GM18858 (cell line): Measurements from ENCODE around the gene INF2.
"Not testable (repeated sequence)": the region's sequence is repeated elsewhere in the genome, so short reads cannot be mapped to it uniquely, and the experiment has no call there.

Experiments used
- ATAC-seq: cut with Tn5 transposase; IDR thresholded peaks from one replicate; pipeline ENCODE4 v1.9.1; 2021; ENCODE audit not compliant: unreplicated experiment

INF2 gene

GRCh38 chr14:104689109-104689880 is at the start of gene INF2:
INF2 (plus strand) TSS chr14:104689618; CDS start chr14:104701366, 11,748 bp downstream.
- ATAC-seq: no peak

GRCh38 chr14:104639885-104640548 is 49.4 kb upstream of the INF2 start:
- no peak for ATAC-seq

GRCh38 chr14:104640681-104641080 is 48.7 kb upstream of the INF2 start:
- ATAC-seq: no peak

DNA sequence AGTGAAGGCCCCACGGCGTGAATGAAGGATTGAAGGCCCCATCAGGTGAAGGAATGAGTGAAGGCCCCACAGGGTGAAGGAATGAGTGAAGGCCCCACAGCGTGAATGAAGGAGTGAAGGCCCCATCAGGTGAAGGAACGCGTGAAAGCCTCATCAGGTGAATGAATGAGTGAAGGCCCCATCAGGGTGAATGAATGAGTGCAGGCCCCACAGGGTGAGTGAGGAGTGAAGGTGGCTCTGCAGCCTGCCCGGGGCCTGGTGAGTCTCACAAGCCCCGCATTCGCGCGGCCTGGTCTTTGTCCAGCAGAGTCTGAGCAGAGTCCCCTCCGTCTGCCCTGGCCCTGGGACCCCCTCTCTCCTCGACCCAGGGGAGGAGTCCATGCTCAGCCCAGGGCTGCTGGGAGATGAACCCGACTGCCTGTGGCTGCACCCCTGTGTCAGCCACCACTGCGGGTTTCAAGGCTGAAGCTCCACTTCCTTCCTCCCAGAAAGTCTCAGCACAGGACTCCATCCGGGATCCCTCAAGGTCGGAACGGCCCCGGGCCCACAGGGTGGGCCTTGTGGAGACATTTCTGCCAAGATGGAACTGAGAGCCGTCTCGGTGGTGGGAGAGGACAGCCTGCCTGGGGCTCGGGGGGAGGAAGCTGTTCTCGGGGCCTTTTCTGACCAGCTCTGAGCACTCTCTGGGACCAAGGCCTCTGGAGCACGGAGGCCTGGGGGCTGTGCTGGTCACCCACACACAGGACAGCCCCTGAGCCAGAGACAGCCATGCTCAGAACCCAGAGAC is 47.5 kb upstream of the INF2 start:
- ATAC-seq: no peak

DNA sequence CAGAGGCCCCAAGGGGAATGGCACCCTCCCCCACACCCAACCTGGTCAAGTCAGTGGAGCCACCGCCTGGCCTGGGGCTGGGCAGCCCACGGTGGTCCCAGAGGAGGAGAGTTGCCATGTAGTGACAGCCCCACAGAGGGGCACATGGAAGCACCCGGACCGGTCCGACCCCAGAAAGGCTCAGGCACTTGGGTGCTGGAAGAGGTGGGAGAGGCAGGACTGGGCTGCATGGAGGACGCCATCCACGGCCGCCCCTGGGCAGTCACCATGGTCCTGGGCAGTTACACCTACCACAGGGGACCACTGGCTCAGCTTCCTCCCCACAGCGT is 46.9 kb upstream of the INF2 start:
- no peak for ATAC-seq

DNA sequence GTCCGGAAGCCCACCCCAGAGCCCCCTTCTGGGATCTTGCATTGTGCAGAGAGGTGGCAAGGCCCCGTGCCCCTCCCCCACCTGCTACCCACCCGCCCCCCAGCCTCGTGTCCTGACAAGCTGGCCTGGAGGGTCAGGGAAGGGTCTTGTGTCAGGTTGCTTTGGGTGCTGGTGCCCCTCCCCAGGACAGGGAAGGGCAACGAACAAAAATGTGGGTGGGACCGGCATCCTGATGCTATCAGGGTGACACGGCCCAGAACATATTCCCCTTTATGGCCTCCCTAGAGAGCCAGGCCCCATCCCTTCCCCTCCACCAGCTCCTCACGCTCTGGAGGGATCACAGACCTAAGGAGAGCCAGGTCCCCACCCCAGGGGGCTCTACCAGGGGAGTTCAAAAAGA is 46.1 kb upstream of the INF2 start:
- no peak for ATAC-seq

- no peak for ATAC-seq
Measured at GRCh38 chr14:104644091-104644635, 45.3 kb upstream of the INF2 start.

GRCh38 chr14:104644656-104645378 is 44.6 kb upstream of the INF2 start:
- no peak for ATAC-seq

DNA sequence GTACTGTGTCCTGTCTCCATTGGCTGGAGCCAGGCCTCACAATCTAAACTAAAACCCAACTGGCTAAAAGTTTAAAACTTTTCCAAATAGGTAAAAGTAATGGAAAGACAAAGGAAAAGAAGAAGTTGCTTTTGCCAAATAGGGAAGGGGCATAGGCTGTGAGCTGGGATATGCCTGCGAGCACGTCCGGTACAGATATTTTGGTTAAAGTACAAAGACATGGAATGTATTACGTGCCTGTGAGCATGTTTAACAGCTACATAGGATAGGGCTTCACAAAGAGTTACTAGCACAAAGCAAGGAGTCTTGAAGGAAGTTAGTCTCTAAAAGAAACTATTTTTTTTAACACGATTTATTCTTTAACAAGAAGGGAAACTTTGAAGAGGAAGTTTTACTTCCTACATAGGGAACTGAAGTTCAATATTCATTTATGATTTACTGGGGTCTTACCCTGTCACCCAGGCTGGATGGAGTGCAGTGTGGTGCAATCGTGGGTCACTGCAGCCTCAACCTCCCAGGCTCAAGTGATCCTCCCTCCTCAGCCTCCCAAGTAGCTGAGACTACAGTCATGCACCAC is 41.9 kb upstream of the INF2 start:
- ATAC-seq: no peak

GRCh38 chr14:104650057-104650980 is 39.1 kb upstream of the INF2 start:
- no peak for ATAC-seq

DNA sequence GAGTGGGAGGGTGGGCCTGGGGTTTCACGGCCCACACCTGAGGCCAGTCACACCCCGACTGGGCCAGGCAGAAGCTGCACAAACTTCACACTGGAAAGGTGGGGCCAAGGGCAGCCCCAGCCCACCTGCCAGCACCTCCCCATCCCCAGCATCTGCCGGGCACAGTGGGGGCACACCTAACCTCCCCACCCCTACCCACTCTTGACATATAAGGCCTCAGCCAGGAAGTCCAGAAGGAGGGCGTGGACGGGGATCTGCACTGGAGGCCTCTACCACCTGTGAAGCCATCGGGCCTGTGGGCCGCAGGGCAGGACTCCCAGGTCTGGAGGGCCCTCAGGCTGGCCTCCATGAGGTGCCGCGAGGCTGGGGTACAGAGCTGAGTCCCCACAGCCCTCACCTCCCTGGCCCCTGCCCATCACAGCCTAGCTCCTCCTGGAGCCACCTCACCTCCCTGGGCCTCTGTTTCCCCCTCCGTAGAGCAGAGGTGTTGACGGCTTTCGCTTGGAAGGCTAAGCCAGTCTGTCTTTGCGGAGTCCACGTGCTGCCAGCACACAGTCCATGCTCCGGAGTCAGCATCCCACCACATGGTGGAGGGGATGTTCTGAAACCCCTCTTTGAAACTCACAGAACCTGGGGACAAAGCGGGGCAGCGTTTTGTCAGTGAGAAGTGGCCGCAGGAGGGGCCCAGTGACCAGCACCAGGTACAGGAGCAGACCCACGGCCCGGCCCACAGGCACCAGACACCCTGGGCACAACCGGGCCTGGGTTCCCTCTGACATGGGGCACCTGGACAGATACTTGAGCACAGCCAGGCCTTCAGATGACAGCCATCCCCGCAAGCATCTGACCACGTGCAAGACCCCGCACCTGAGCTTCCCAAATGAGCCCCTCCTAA is 38.2 kb upstream of the INF2 start:
- ATAC-seq: no peak

DNA sequence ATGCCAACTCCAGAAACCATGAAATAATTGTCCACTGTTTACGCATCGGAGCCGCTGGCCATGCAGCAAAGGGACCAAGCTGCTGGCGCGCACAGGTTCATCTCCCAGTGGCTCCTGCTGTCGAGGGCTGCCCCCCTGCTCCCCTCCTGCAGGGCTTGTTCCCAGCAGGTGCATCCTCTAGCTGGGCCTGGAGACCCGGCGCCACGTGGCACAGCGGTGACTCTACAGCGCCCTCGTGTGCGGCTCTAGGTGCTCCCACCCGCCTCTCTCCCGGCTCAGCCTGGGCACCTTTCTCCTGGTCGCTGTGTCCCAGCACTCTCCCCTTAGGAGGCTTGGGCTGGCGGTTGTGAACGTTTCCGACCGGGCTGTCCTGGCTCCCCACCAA is 37.5 kb upstream of the INF2 start:
- no peak for ATAC-seq

- no peak for ATAC-seq
Measured at GRCh38 chr14:104652386-104652785, 37.0 kb upstream of the INF2 start.

DNA sequence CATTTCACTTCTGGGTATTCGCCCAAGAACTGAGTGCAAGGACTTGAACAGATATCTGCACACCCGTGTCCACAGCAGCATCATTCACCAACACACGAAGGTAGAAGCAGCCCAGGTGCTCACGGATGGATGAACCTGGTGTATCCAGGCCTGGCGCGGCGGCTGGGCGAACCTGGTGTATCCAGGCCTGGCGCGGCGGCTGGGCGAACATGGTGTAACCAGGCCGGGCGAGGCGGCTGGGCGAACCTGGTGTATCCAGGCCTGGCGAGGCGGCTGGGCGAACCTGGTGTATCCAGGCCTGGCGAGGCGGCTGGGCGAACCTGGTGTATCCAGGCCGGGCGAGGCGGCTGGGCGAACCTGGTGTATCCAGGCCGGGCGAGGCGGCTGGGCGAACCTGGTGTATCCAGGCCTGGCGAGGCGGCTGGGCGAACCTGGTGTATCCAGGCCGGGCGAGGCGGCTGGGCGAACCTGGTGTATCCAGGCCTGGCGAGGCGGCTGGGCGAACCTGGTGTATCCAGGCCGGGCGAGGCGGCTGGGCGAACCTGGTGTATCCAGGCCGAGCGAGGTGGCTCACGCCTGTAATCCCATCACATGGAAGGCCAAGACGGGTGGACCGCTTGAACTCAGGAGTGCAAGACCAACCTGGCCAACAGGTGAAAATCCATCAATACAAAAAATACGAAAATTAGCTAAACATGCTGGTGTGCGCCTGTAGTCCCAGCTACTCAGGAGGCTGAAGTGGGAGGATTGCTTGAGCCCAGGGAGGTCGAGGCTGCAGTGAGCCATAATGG is 36.1 kb upstream of the INF2 start:
- not testable (repeated sequence) for ATAC-seq

DNA sequence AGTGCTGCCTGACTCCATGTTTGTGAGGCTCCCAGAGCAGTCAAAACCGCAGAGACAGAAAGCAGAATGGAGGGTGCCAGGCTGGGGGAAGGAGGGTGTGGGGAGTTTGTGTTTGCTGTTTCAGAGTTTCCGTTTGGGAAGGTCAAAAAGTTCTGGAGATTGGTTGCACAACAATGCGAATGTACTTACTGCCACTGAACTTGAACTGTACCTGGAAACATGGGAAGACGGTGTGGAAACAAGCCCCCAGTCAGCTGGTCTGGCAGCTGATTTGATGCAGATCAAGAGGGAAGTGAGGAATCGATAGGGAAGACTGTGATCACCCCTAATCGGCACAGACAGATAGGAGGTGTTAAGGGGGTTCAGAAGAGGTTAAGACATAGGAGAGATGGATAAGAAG is 35.3 kb upstream of the INF2 start:
- no peak for ATAC-seq

DNA sequence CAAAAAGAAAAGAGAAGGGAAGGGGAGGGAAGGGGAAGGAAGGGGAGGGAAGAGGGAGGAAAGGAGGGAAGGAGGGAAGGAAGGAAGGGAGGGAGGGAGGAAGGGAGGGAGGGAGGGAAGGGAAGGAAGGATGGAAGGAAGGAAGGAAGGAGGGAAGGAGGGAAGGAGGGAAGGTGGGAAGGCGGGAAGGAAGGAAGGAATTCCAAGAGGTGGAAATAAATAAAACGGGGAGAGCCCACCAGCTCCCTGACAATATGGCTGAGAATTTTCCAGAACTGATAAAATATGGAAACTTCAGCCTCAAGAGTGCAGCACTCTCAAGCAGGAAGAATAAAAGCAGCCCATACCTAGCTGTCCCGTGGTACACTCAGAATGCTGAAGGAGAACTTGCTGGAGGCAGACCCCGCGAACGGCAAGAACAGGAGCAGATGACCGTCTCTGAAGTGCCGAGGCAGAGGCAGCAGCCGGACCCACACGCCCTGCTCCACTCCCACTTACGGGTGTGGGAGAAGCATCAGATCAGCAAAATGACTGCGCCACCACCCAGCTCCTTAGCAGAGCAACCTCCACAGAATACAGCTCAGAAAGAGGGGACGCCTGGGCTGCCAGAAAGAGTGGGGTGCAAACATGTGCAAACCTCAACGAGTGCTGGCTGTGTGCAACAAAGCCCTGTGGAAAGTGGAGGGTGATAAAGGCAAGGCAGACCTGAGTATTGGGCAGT is 34.1 kb upstream of the INF2 start:
- ATAC-seq: no peak

DNA sequence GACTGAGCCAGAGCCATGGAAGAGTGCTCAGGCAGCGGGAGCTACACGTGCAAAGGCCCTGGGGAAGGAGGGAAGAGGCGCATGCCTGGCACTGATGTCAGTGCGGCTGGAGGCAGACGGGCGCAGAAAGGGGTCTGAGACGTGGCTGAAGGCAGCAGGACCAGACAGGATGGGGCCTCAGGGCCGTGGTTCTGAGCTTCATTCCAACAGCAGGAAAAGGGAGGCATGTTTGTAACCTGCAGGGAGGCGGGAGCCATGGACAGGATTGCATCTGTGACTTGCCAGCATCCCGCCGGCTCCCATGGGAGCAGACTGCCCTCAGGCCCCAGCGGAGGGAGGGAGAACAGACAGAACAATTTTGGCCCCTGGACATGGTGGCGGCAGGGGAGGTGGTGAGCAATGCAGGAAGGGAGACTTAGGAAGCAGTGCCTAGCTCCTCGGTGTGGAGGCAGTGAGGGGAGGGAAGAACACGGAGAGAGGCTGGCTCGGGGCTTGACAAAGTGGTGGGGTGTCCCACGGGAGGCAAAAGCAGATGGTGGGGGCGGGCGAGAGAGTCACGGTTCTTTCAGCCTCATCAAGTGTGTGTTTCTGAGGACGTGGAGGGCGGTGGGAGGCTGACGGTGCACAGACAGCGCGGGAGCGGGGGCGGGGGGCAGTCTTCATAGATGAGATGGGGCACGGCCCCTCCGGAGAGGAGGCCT is 33.3 kb upstream of the INF2 start:
- ATAC-seq: no peak
